SK-N-SH (cell line): ENCODE results near the gene LILRB3. TPM values are rescaled to one million over a fixed set of nuclear protein-coding genes. Genes with fewer than 3 reads are reported as not detected.

Experiments
- CTCF ChIA-PET: fragments of 300-600, 350-600 bp; formaldehyde crosslinking; extraction: SDS; loops from one replicate; lab custom pipeline; 2021; lab: Yijun Ruan, JAX
- POLR2A ChIA-PET: fragments of 350-600 bp; sonication (Branson Sonifier 250); formaldehyde crosslinking; extraction: SDS; loops from one replicate; lab custom pipeline; 2020; ENCODE audit warnings: antibody characterized with exemption, inconsistent platforms; lab: Yijun Ruan, JAX
- DNase-seq: peaks from one replicate; pipeline ENCODE4 v3.0.0; 2012
- H2AFZ ChIP-seq: fragments of 200-600 bp; sonication (generic); 2 replicates; pipeline ENCODE4 v1.8.1; 2016; ENCODE audit warnings: antibody characterized with exemption, mild to moderate bottlenecking, low read depth
- H3F3A ChIP-seq: fragments of 200-600 bp; sonication (generic); replicated peaks from 2 replicates; pipeline ENCODE3; 2016; ENCODE audit warnings: antibody characterized with exemption, mild to moderate bottlenecking; ENCODE audit not compliant: insufficient read depth
- H3K27ac ChIP-seq, 2 experiments: fragments of 200-500 bp in 1 of 2; fragments of 200-600 bp in 1 of 2; sonication (Bioruptor generic) in 1 of 2; sonication (generic), shearing (Covaris generic) in 1 of 2; 2 replicates each; pipeline versions ENCODE4 v1.5.1 to v1.6.1; 2014 to 2016; ENCODE audit warnings: low read depth in 2 of 2, inconsistent platforms in 1 of 2, low read length in 1 of 2, mild to moderate bottlenecking in 1 of 2, mixed read lengths in 1 of 2
- H3K27me3 ChIP-seq: fragments of 200-600 bp; sonication (generic), shearing (Covaris generic); 2 replicates; pipeline ENCODE4 v1.6.1; 2016; ENCODE audit warnings: mixed run types; ENCODE audit not compliant: insufficient read depth
- H3K36me3 ChIP-seq, 2 experiments: fragments of 200-500 bp in 1 of 2; fragments of 200-600 bp in 1 of 2; sonication (Bioruptor generic) in 1 of 2; sonication (generic) in 1 of 2; replicated peaks in 1 of 2; 2 replicates each; pipeline versions ENCODE3 to v1.5.1; 2014 to 2016; ENCODE audit warnings: low read length in 1 of 2, mild to moderate bottlenecking in 1 of 2; ENCODE audit not compliant: insufficient read depth in 2 of 2, control insufficient read depth in 1 of 2
- H3K4me1 ChIP-seq, 2 experiments: fragments of 200-500 bp in 1 of 2; fragments of 200-600 bp in 1 of 2; sonication (Bioruptor generic) in 1 of 2; sonication (generic), shearing (Covaris generic) in 1 of 2; 2 replicates each; pipeline versions ENCODE4 v1.5.1 to v1.6.1; 2014 to 2016; ENCODE audit warnings: low read depth in 1 of 2, low read length in 1 of 2, mixed run types in 1 of 2; ENCODE audit not compliant: insufficient read depth in 2 of 2, control insufficient read depth in 1 of 2
- H3K4me2 ChIP-seq: fragments of 200-600 bp; sonication (generic), shearing (Covaris generic); 2 replicates; pipeline ENCODE4 v1.6.1; 2017; ENCODE audit warnings: mixed run types
- H3K4me3 ChIP-seq, 2 experiments: fragments of 200-500 bp in 1 of 2; fragments of 200-600 bp in 1 of 2; sonication (Bioruptor generic) in 1 of 2; sonication (generic), shearing (Covaris generic) in 1 of 2; 2 replicates each; pipeline versions ENCODE4 v1.5.1 to v1.8.1; 2014 to 2016; ENCODE audit warnings: low read depth in 2 of 2, inconsistent platforms in 1 of 2, low read length in 1 of 2, mild to moderate bottlenecking in 1 of 2, mixed read lengths in 1 of 2, moderate library complexity in 1 of 2
- H3K79me2 ChIP-seq: fragments of 200-600 bp; sonication (generic); 2 replicates; pipeline ENCODE4 v1.8.1; 2017; ENCODE audit warnings: mild to moderate bottlenecking; ENCODE audit not compliant: insufficient read depth
- H3K9ac ChIP-seq: fragments of 200-600 bp; sonication (generic); 2 replicates; pipeline ENCODE4 v1.6.1; 2017; ENCODE audit warnings: mixed run types
- H3K9me2 ChIP-seq: fragments of 200-600 bp; sonication (generic); 2 replicates; pipeline ENCODE4 v1.6.1; 2017; ENCODE audit warnings: mixed run types
- H3K9me3 ChIP-seq: fragments of 200-600 bp; sonication (generic); 2 replicates; pipeline ENCODE4 v1.6.1; 2017; ENCODE audit warnings: mixed run types, mild to moderate bottlenecking, moderate library complexity
- H4K20me1 ChIP-seq: fragments of 200-600 bp; sonication (generic); 2 replicates; pipeline ENCODE4 v1.6.1; 2017; ENCODE audit warnings: mild to moderate bottlenecking, mixed run types; ENCODE audit not compliant: insufficient read depth
- ELF1 ChIP-seq: IDR thresholded peaks from 2 replicates; pipeline ENCODE4 v1.4.0; 2012
- FOSL2 ChIP-seq: IDR thresholded peaks from 2 replicates; pipeline ENCODE4 v1.4.0; 2012; ENCODE audit warnings: low read depth, mild to moderate bottlenecking, moderate library complexity, borderline replicate concordance
- FOXJ3 ChIP-seq: sonication (generic); formaldehyde crosslinking; IDR thresholded peaks from 2 replicates; pipeline ENCODE4 v1.5.1; 2020; ENCODE audit warnings: mild to moderate bottlenecking, missing genetic modification reagents
- MEF2A ChIP-seq: IDR thresholded peaks from 2 replicates; pipeline ENCODE4 v1.4.0; 2012; ENCODE audit warnings: low read depth, borderline replicate concordance
- MXI1 ChIP-seq: IDR thresholded peaks from 2 replicates; pipeline ENCODE4 v1.6.1; 2012; ENCODE audit warnings: mild to moderate bottlenecking, low read depth, low read length, improper control_type of control experiment
- POLR2AphosphoS5 ChIP-seq: IDR thresholded peaks from 2 replicates; pipeline ENCODE4 v1.6.1; 2012; ENCODE audit warnings: low read depth, low read length
- RCOR1 ChIP-seq: fragments of 150-350 bp; IDR thresholded peaks from 2 replicates; pipeline ENCODE4 v1.6.1; 2017; ENCODE audit warnings: antibody characterized with exemption, low read length
- RFX5 ChIP-seq: IDR thresholded peaks from 2 replicates; pipeline ENCODE4 v1.6.1; 2012; ENCODE audit warnings: mild to moderate bottlenecking, improper control_type of control experiment, low read length
- RXRA ChIP-seq: IDR thresholded peaks from 2 replicates; pipeline ENCODE4 v1.4.0; 2012; ENCODE audit warnings: low read depth, mild to moderate bottlenecking, borderline replicate concordance
- SMC3 ChIP-seq: IDR thresholded peaks from 2 replicates; pipeline ENCODE4 v1.6.1; 2012; ENCODE audit warnings: low read depth, low read length, improper control_type of control experiment
- TAF1 ChIP-seq: IDR thresholded peaks from 2 replicates; pipeline ENCODE4 v1.6.1; 2012; ENCODE audit warnings: low read depth, mild to moderate bottlenecking, low read length, moderate library complexity, borderline replicate concordance
- TCF12 ChIP-seq: IDR thresholded peaks from 2 replicates; pipeline ENCODE4 v1.4.0; 2012
- TEAD4 ChIP-seq: IDR thresholded peaks from 2 replicates; pipeline ENCODE4 v1.4.0; 2012; ENCODE audit warnings: mild to moderate bottlenecking, borderline replicate concordance; ENCODE audit not compliant: insufficient read depth
- WGBS: methylation state at CpG from one replicate; pipeline ENCODE4 v1.1.6; 2017; ENCODE audit warnings: low lambda C conversion rate; 5-methylcytosine and 5-hydroxymethylcytosine counted together
- polyA plus RNA-seq, 3 experiments: library from polyadenylated mRNA; depleted of rRNA; stranded (reverse); fragments of >200 nt; gene quantifications; 2 replicates each; pipeline ENCODE4 v1.2.3, GENCODE V29; 2012
- TF ChIP-seq, protein P1 (sequence below): IDR thresholded peaks from 2 replicates; pipeline ENCODE4 v1.6.1; 2012; ENCODE audit warnings: mild to moderate bottlenecking, low read depth, low read length, moderate library complexity
- TF ChIP-seq, protein P2 (sequence below): IDR thresholded peaks from 2 replicates; pipeline ENCODE4 v1.4.0; 2012; ENCODE audit warnings: low read depth, borderline replicate concordance
- TF ChIP-seq, protein P3 (sequence below): fragments of 150-350 bp; IDR thresholded peaks from 2 replicates; pipeline ENCODE4 v1.6.1; 2016; ENCODE audit warnings: mild to moderate bottlenecking, low read depth, low read length
- TF ChIP-seq, protein P4 (sequence below): fragments of 150-350 bp; IDR thresholded peaks from 2 replicates; pipeline ENCODE4 v1.6.1; 2017; ENCODE audit warnings: antibody characterized with exemption, low read length, low read depth, borderline replicate concordance

The LILRB3 gene
- polyA plus RNA-seq, 1 of the 3 experiments (the other 2 are of a cell fraction) = not detected

DNA sequence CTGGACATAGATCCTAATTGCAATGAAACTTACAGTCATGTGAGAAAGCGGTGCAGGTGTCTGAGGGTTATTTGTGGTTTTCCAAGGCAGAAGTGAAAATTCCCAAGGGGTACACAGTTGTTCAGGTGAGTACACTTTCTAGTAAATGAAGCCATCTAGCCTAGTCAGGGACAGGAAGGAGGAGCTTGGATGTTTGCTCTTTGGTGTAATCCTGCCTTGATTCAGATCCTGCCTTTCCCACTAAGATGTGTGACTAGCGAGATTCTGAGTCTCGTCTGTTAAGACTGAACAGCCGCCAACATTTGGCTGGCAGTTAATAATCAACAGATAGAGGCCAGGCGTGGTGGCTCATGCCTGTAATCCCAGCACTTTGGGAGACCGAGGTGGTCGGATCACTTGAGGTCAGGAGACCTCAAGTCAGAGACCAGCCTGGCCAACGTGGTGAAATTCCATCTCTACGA, 19.6 kb downstream of the LILRB3 start:
- Histone ChIP-seq H3K36me3 (peaks cover 60 to 65% of the 10 kb centered on the region in 2 experiments), H3K4me3 (peak overlapping the region; percentile 0 to 86; a peak in 2 of 4 replicates), H3K9me2 (no peaks in the 10 kb centered on the region), H3K9ac (peak overlapping the region; percentile 85), H3K79me2 (peaks cover 64% of the 10 kb centered on the region), H3K27me3 (no peaks in the 10 kb centered on the region), H3K4me2 (peak overlapping the region; percentile 97), H3K9me3 (no peaks in the 10 kb centered on the region), H2AFZ (no peak overlapping the region), H3K27ac (peak overlapping the region in 1 of 2 experiments; percentile 4; a peak in 1 of 4 replicates), H3K4me1 (peaks cover 36 to 37% of the 10 kb centered on the region in 2 experiments), H3F3A (peaks cover 56% of the 10 kb centered on the region), H4K20me1 (peaks cover 72% of the 10 kb centered on the region)
- TF ChIP-seq RCOR1 (no peak), FOXJ3 (CRISPR knock-in tag) (no peak), TEAD4 (no peak), TAF1 (no peak), TCF12 (no peak), POLR2AphosphoS5 (no peak; the same call in 1 of the 2 replicates), SMC3 (no peak), RXRA (no peak), RFX5 (no peak), MEF2A (no peak), FOSL2 (no peak), ELF1 (no peak), MXI1 (no peak)
- TF ChIP-seq, protein P1, sequence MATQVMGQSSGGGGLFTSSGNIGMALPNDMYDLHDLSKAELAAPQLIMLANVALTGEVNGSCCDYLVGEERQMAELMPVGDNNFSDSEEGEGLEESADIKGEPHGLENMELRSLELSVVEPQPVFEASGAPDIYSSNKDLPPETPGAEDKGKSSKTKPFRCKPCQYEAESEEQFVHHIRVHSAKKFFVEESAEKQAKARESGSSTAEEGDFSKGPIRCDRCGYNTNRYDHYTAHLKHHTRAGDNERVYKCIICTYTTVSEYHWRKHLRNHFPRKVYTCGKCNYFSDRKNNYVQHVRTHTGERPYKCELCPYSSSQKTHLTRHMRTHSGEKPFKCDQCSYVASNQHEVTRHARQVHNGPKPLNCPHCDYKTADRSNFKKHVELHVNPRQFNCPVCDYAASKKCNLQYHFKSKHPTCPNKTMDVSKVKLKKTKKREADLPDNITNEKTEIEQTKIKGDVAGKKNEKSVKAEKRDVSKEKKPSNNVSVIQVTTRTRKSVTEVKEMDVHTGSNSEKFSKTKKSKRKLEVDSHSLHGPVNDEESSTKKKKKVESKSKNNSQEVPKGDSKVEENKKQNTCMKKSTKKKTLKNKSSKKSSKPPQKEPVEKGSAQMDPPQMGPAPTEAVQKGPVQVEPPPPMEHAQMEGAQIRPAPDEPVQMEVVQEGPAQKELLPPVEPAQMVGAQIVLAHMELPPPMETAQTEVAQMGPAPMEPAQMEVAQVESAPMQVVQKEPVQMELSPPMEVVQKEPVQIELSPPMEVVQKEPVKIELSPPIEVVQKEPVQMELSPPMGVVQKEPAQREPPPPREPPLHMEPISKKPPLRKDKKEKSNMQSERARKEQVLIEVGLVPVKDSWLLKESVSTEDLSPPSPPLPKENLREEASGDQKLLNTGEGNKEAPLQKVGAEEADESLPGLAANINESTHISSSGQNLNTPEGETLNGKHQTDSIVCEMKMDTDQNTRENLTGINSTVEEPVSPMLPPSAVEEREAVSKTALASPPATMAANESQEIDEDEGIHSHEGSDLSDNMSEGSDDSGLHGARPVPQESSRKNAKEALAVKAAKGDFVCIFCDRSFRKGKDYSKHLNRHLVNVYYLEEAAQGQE = no peak
- TF ChIP-seq, protein P2, sequence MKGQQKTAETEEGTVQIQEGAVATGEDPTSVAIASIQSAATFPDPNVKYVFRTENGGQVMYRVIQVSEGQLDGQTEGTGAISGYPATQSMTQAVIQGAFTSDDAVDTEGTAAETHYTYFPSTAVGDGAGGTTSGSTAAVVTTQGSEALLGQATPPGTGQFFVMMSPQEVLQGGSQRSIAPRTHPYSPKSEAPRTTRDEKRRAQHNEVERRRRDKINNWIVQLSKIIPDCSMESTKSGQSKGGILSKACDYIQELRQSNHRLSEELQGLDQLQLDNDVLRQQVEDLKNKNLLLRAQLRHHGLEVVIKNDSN = no peak
- TF ChIP-seq, protein P3, sequence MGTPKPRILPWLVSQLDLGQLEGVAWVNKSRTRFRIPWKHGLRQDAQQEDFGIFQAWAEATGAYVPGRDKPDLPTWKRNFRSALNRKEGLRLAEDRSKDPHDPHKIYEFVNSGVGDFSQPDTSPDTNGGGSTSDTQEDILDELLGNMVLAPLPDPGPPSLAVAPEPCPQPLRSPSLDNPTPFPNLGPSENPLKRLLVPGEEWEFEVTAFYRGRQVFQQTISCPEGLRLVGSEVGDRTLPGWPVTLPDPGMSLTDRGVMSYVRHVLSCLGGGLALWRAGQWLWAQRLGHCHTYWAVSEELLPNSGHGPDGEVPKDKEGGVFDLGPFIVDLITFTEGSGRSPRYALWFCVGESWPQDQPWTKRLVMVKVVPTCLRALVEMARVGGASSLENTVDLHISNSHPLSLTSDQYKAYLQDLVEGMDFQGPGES = no peak
- TF ChIP-seq, protein P4, sequence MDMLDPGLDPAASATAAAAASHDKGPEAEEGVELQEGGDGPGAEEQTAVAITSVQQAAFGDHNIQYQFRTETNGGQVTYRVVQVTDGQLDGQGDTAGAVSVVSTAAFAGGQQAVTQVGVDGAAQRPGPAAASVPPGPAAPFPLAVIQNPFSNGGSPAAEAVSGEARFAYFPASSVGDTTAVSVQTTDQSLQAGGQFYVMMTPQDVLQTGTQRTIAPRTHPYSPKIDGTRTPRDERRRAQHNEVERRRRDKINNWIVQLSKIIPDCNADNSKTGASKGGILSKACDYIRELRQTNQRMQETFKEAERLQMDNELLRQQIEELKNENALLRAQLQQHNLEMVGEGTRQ = no peak
- CTCF ChIA-PET = interaction anchor here (2.0 kb wide), 1 partner anchor 35 kb away, joined by 6 read pairs; no protein-coding TSS in a partner anchor
- WGBS = 64% methylated on average over 9 of the region's 9 CpGs
- no peak for DNase-seq
- POLR2A ChIA-PET = interaction anchor here (4.8 kb wide), 1 partner anchor 7 kb away, joined by 27 read pairs; no protein-coding TSS in a partner anchor
